Neural crest cell (in vitro differentiated cells): ENCODE data around the gene CXorf49. TPM values are rescaled to one million over a fixed set of nuclear protein-coding genes. Genes with fewer than 3 reads are reported as not detected.
"Not testable (repeated sequence)": the region's sequence is repeated elsewhere in the genome, so short reads cannot be mapped to it uniquely, and the experiment has no call there.

Experiments
- DNase-seq: peaks from one replicate; pipeline ENCODE4 v3.0.0; 2021; ENCODE audit warnings: low read depth, mixed read lengths, low spot score
- H3K27ac Mint-ChIP-seq: one replicate; pipeline ENCODE4 v1.8.0; 2021; ENCODE audit warnings: mild to moderate bottlenecking, mixed read lengths; ENCODE audit not compliant: unreplicated experiment
- H3K27me3 Mint-ChIP-seq: 2 replicates; pipeline ENCODE4 v1.8.0; 2021; ENCODE audit warnings: low read depth, mild to moderate bottlenecking, mixed read lengths
- H3K36me3 Mint-ChIP-seq: 2 replicates; pipeline ENCODE4 v1.8.0; 2021; ENCODE audit warnings: low read depth, mild to moderate bottlenecking, mixed read lengths
- H3K4me1 Mint-ChIP-seq: 2 replicates; pipeline ENCODE4 v1.8.0; 2021; ENCODE audit warnings: mixed read lengths
- H3K4me3 Mint-ChIP-seq: one replicate; pipeline ENCODE4 v1.8.0; 2021; ENCODE audit warnings: mild to moderate bottlenecking, mixed read lengths
- H3K9me3 Mint-ChIP-seq: 2 replicates; pipeline ENCODE4 v1.8.0; 2021; ENCODE audit warnings: mixed read lengths
- long read RNA-seq: library from polyadenylated mRNA; unstranded; transcript quantifications from one replicate; pipeline ENCODE4 v2.0.0, GENCODE V29; 2020
- total RNA-seq: library from RNA; stranded (reverse); gene quantifications from 2 replicates; pipeline ENCODE4 v1.2.1, GENCODE V29; 2021

The CXorf49 gene
- total RNA-seq = not detected in 2 replicates
- long read RNA-seq = 0 reads

DNA sequence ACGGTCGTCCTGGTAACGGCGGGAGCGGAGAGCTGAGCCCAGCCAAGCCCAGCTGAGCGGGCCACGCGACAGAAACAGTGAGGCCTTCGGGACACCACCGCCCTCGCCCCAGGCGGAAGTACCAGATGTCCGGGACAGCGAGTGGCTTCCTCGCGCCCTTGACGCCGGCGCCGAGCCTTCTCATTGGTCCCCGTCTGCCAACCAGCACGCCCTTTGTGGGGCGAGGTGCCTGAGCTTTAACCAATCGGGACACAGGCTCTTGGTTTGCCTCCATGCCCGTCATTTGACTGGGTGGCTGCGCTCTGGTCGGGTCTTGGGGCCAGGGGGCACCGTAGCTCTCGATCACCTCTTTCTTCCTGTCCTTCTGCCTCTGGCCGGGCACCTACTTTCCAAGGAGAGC, at the start of gene CXorf49:
TSS of gene CXorf49 (minus strand) at position 101 of the 400 bp plus-strand sequence. CDS start 134 bp downstream, outside the sequence.
- H3K27me3 Mint-ChIP-seq, H3K27ac Mint-ChIP-seq, H3K36me3 Mint-ChIP-seq, H3K9me3 Mint-ChIP-seq, H3K4me3 Mint-ChIP-seq, H3K4me1 Mint-ChIP-seq, DNase-seq: not testable (repeated sequence)

- not testable (repeated sequence) for DNase-seq, H3K4me3 Mint-ChIP-seq, H3K9me3 Mint-ChIP-seq, H3K27ac Mint-ChIP-seq, H3K36me3 Mint-ChIP-seq, H3K4me1 Mint-ChIP-seq, H3K27me3 Mint-ChIP-seq
These were observed 49.0 kb upstream of the CXorf49 start for GRCh38 chrX:71767134-71767533.

- not testable (repeated sequence) for H3K9me3 Mint-ChIP-seq, H3K4me1 Mint-ChIP-seq, H3K27me3 Mint-ChIP-seq, H3K36me3 Mint-ChIP-seq, H3K27ac Mint-ChIP-seq, H3K4me3 Mint-ChIP-seq, DNase-seq
These were observed 47.5 kb upstream of the CXorf49 start for GRCh38 chrX:71765613-71766012.

DNA sequence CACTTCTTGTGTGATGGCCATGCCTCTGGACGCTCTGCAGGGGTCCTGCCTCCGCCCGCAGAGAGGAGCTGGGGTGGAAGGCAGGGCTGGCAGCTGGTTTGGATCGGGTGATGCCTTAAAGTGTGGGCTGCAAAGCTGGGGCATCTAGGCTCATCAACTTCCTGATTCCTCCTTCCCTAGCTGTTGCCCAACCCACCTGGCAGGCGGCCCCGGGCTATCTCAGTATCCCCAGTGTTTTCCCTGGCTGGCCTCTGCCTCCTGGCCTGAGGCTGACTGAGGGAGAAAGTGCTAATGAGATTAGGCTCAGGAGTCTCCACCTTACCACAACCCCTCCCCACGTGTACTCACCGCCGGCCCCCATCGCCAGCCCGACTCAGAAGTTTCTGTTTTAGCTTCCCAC, 46.7 kb upstream of the CXorf49 start:
- not testable (repeated sequence) for H3K9me3 Mint-ChIP-seq, H3K27ac Mint-ChIP-seq, H3K27me3 Mint-ChIP-seq, H3K36me3 Mint-ChIP-seq, H3K4me1 Mint-ChIP-seq, DNase-seq, H3K4me3 Mint-ChIP-seq

GRCh38 chrX:71763049-71763448, 45.0 kb upstream of the CXorf49 start, which contains the start of gene CXorf49B:
Gene CXorf49B (plus strand): TSS chrX:71763349. CDS start chrX:71763424, 75 bp downstream.
- H3K27me3 Mint-ChIP-seq, DNase-seq, H3K9me3 Mint-ChIP-seq, H3K4me3 Mint-ChIP-seq, H3K36me3 Mint-ChIP-seq, H3K27ac Mint-ChIP-seq, H3K4me1 Mint-ChIP-seq: not testable (repeated sequence)

- H3K27ac Mint-ChIP-seq, H3K4me1 Mint-ChIP-seq, H3K9me3 Mint-ChIP-seq, H3K4me3 Mint-ChIP-seq, H3K27me3 Mint-ChIP-seq, DNase-seq, H3K36me3 Mint-ChIP-seq: not testable (repeated sequence)
These were observed 42.7 kb upstream of the CXorf49 start for GRCh38 chrX:71760688-71761281.

DNA sequence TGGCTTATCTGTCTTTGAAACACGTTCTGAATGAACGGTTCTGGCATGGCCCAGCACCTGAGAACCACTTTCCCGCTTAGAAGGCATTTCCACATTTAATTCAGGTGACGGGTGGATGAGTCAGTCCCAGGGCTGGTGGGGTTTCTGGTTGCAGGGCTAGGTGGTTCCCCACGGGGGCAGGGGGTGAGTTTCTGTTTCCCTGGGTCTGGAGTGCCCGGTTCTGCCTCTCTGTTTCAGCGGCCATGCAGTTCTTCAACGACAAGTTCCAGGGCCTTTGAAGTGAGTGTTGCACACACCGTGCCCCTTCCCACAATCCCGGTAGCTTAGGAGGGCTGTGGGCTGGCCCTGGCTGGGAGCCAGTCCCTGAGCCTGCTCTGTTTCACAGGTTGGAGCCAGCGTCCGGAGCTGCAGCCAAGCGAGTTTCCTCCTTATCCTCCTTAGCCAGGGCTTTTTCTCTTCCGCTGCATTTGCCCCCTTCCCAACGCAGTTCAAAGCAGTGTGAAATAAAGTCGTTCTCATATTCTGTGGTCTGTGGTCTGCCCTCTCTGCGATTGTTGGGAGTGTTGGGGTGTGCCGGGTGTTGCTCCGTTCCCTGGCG, 2.3 kb upstream of the CXorf49 start:
- H3K27ac Mint-ChIP-seq, H3K4me3 Mint-ChIP-seq, DNase-seq, H3K27me3 Mint-ChIP-seq, H3K36me3 Mint-ChIP-seq, H3K9me3 Mint-ChIP-seq, H3K4me1 Mint-ChIP-seq: not testable (repeated sequence)

- not testable (repeated sequence) for H3K27ac Mint-ChIP-seq, H3K4me1 Mint-ChIP-seq, H3K9me3 Mint-ChIP-seq, DNase-seq, H3K36me3 Mint-ChIP-seq, H3K4me3 Mint-ChIP-seq, H3K27me3 Mint-ChIP-seq
These were observed 1.1 kb upstream of the CXorf49 start for GRCh38 chrX:71719195-71719594.

GRCh38 chrX:71716323-71716722, 1.8 kb downstream of the CXorf49 start:
- not testable (repeated sequence) for H3K27ac Mint-ChIP-seq, H3K36me3 Mint-ChIP-seq, DNase-seq, H3K4me3 Mint-ChIP-seq, H3K4me1 Mint-ChIP-seq, H3K9me3 Mint-ChIP-seq, H3K27me3 Mint-ChIP-seq

- not testable (repeated sequence) for H3K4me1 Mint-ChIP-seq, H3K27ac Mint-ChIP-seq
These were observed 2.5 kb downstream of the CXorf49 start for GRCh38 chrX:71715551-71715950.

GRCh38 chrX:71714064-71714463, 4.0 kb downstream of the CXorf49 start:
- not testable (repeated sequence) for H3K4me1 Mint-ChIP-seq, H3K4me3 Mint-ChIP-seq, H3K27me3 Mint-ChIP-seq, H3K27ac Mint-ChIP-seq, DNase-seq, H3K9me3 Mint-ChIP-seq, H3K36me3 Mint-ChIP-seq

More at GRCh38 chrX:71715551-71715950, 2.5 kb downstream of the CXorf49 start:
- not testable (repeated sequence) for DNase-seq, H3K36me3 Mint-ChIP-seq, H3K4me3 Mint-ChIP-seq, H3K9me3 Mint-ChIP-seq, H3K27me3 Mint-ChIP-seq

GRCh38 chrX:71702853-71703252, 15.2 kb downstream of the CXorf49 start:
- not testable (repeated sequence) for H3K36me3 Mint-ChIP-seq, H3K27me3 Mint-ChIP-seq, H3K9me3 Mint-ChIP-seq, DNase-seq, H3K27ac Mint-ChIP-seq, H3K4me3 Mint-ChIP-seq, H3K4me1 Mint-ChIP-seq

- not testable (repeated sequence) for H3K27ac Mint-ChIP-seq, H3K27me3 Mint-ChIP-seq, H3K9me3 Mint-ChIP-seq, DNase-seq, H3K36me3 Mint-ChIP-seq, H3K4me3 Mint-ChIP-seq, H3K4me1 Mint-ChIP-seq
These were observed 19.1 kb downstream of the CXorf49 start for GRCh38 chrX:71699023-71699344.

DNA sequence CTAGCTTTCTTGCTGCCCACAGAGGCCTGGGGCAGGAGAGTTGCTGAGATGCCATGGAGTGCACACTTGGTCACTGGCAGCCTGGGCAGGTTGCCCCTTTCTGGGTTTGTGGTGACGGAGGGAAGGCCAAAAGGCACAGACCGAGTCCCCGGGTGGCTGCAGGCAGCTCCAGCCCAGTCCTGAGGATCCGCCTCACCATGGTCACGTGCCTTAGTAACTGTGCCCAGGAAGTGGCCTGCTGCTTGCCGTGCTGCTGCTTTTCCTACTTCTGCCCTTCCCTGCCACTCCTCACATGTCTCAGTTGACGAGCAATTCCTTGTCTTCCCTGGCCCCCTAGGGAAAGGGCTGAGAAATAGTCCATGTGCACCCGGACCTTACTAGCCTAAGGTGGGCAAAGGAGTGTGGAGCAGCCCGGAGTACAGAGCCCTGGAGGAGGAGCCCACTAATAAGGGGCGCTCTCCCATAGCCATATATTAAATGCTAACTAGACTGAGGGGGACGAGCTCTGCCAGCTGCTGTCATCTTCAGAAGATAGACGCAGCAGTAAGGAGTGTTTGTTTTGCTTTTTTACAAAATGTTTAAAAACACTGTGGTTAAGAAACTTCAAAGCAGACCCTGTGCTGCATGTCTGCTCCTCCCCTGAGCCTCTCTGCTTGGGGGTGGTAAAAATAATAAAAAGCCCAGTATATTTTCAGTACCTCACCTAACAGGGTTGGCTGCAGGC, 19.6 kb downstream of the CXorf49 start:
- H3K4me1 Mint-ChIP-seq, H3K36me3 Mint-ChIP-seq, H3K4me3 Mint-ChIP-seq, H3K9me3 Mint-ChIP-seq, H3K27ac Mint-ChIP-seq, H3K27me3 Mint-ChIP-seq, DNase-seq: not testable (repeated sequence)
